Amygdala (tissue), 56 donors: Measurements from ENCODE around the gene MTARC2.
"Not testable (repeated sequence)": the region's sequence is repeated elsewhere in the genome, so short reads cannot be mapped to it uniquely, and the experiment has no call there.

Experiments
- DNase-seq, 56 donors: peaks; one replicate each; lab custom pipeline; 2025; lab: John Stamatoyannopoulos, UW

MTARC2 gene

DNA sequence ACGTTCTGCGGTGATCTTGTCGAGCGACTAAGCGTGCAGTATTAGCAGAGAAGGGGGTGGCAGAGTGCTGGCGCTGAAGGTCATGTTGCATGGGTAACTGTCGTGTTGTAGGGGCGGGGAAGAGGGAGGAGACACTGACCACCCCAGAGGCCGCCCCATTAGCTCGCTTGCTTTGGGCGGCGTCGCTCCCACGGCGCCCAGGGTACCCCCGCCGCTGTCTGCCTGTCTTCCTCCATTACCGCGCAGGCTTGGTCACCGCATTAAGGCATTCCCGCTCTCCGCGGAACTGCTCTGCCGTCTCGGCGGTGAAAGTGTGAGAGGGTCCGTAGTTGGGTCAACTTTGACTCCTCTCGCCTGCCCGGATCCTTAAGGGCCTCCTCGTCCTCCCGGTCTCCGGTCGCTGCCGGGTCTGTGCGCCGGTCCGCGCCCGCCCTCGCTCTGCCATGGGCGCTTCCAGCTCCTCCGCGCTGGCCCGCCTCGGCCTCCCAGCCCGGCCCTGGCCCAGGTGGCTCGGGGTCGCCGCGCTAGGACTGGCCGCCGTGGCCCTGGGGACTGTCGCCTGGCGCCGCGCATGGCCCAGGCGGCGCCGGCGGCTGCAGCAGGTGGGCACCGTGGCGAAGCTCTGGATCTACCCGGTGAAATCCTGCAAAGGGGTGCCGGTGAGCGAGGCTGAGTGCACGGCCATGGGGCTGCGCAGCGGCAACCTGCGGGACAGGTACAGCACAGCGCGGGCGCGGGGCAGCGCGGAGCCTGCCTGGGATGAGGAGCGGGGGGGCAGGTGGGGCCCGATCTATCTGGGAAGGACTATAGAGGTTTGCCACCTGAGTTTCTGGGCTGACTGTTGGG, at the start of gene MTARC2:
MTARC2 (plus strand) TSS at position 234 of the 846 bp plus-strand sequence; CDS start at position 444, 210 bp downstream.
- DNase-seq = peak in 47 of 56 donors; percentile 12 to 76 (median 39)

GRCh38 chr1:220698607-220699016, 49.5 kb upstream of the MTARC2 start:
- no peak for DNase-seq

- no peak for DNase-seq
Observed at GRCh38 chr1:220699044-220699443, 49.1 kb upstream of the MTARC2 start.

DNA sequence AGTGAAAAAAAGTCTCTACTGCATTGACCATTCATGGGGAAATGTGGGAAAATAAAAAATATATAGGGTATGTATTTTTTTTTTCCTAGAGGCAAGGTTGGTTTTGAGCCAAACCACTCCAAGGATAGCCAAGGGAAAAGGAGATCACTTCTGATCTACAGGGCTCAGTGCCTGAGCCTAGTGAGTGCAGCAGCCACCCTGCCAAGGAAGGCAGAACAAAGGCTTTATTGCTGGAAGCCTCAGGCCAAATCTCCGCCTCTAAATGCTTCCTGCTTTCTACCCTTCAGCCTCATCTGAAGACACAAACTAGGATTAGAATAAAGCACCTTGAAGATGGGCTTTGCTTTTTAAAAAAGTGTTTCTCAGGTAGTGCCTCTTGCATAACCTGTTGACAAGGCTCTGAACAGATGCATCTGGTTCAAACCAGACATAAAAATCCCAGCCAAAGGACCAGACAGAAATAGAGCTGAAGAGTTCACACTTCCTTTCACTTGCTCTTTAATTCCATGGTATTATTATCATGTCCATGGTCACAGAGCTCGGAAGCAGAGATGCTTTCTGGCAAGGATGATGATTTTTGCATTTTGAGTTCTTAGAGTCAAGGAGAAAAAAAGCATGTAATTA, 47.5 kb upstream of the MTARC2 start:
- DNase-seq = peak in 2 of 56 donors; percentile 3 to 13

DNA sequence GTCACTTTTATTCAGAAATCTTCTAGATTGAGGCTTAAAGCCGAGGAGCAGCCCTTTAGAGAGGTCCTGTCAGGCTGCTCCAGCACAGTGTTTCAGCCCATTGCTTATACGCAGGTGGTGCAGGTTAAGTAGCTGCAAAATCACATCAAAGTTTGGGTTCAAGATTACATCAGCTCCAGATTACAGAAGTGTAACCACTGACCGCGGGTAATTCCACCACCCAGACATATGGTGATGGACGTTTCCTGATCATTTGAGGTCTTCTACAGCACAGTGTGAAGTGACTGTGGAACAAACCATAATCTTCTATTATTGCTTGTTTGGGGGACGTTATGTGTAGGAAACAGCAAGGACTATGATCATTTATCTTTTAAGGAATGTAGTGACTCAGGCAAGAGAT, 46.1 kb upstream of the MTARC2 start:
- DNase-seq = no peak

GRCh38 chr1:220702733-220703270, 45.3 kb upstream of the MTARC2 start:
- no peak for DNase-seq

GRCh38 chr1:220703305-220703704, 44.8 kb upstream of the MTARC2 start:
- no peak for DNase-seq

GRCh38 chr1:220705782-220706181, 42.3 kb upstream of the MTARC2 start:
- no peak for DNase-seq

DNA sequence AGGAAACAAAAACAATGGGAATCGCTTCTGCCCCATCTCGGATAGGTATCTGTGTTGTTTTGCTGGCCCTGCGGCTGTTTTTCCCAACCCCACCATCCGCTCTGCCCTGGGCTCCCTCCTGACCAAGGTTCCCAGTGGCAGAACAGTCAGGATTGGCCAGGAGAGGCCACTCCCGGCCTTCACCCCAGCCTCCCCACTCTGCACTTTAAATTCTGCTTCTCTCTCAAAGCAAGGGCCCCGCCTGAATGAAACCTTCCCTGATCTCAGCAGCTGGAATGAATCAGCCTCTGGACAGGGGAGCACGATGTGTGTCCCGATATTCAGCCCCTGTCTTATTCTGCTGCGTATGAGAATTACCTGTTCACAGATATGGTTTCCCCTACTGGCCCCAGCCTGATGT, 41.6 kb upstream of the MTARC2 start:
- no peak for DNase-seq

- DNase-seq = no peak
Observed at GRCh38 chr1:220707160-220707559, 41.0 kb upstream of the MTARC2 start.

GRCh38 chr1:220708244-220708643, 39.9 kb upstream of the MTARC2 start:
- no peak for DNase-seq

- no peak for DNase-seq
Observed at GRCh38 chr1:220708936-220709801, 39.0 kb upstream of the MTARC2 start.

DNA sequence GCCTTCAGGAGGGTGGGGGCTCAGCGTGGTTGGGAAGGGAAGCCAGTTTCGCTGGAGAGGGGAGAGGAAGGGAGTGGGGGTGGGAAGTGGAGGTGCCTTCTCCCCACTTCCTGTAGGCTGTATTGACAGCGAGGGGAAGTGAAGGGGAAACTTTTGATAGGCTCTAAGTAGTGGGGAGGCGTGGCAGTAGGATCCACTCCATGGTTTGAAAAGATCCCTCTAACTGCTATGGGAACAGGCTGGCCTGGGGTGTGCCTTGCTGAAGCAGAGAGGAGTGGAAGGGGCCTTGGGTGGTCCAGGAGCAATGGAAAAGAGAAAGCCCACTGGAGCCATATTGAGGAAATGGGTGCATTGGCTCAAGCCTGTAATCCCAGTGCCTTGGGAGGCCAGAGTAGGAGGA, 37.8 kb upstream of the MTARC2 start:
- DNase-seq = no peak

DNA sequence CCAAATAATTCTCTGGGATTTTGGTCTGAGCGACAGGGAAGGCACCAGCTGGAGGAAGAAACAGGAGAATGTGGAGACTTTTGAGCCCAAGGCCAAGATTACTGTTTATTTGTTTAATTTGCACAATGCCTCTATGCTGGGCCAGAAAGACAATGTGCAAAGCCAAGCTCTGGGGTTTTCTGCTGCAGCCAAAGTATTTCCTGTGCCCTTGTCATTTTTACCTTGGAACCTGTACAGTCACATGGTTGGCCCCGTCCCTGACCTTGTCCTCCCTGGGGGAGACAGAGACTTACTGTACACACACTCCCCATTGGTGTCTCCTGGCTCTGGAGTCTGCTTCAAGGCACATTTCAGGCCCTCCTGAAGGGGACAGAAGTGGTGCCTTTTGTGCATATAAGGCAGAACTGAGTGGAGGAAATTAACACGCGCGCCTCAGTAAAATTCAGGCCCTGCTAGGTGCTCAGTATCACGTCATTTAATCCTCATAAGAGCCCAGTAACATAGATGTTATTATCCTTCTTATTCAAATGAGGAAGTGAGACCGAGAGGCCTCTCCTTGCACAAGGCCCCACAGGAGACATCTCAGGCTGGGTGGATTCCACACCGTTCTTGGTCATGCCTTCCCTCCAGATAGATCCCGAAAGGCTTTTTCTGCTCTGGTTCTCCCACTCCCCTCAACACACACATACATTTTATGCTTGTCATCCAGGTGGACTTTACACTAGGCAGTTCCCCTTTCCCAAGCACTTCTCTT, 36.9 kb upstream of the MTARC2 start:
- DNase-seq = no peak

- not testable (repeated sequence) for DNase-seq
Observed at GRCh38 chr1:220715986-220716385, 32.1 kb upstream of the MTARC2 start.

- no peak for DNase-seq
Observed at GRCh38 chr1:220717800-220718640, 30.1 kb upstream of the MTARC2 start.

DNA sequence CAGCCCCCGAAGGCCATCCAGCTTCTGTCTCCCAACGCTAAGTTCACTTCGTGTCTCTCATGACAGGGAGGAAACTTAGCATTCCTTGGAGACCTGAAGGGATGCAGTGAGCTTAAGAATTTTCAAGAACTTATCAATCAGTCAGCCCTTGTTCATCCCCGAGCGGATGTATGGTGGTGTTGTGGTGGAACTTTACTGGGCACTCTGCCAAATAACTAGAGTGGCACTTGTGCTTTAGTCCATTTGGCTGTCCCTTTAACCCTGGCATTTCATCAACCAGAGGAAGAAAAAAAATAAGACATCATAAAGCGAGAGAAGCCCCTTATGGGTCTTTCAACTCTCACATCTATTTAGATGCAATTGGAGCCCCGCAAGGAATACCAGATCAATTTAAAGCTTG, 26.9 kb upstream of the MTARC2 start:
- not testable (repeated sequence) for DNase-seq

DNA sequence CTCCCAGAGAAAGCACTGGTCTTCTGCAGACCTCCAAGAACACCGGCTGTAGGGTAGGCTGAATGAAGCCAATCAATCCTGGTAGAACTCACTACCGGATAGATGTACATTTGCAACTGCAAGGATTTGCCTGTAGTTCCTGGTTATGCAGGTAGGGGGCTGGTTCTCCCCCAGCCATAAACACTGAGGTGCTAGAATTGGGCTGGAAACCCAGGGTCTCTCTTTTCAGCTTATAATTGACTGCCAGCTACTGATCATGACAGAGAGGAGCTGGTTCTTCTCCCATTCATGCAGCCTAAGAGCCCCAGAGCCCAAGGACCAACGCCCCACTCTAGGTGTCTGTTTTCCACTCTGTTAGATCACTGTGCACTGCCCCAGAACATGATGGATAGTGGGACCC, 21.5 kb upstream of the MTARC2 start:
- no peak for DNase-seq

DNA sequence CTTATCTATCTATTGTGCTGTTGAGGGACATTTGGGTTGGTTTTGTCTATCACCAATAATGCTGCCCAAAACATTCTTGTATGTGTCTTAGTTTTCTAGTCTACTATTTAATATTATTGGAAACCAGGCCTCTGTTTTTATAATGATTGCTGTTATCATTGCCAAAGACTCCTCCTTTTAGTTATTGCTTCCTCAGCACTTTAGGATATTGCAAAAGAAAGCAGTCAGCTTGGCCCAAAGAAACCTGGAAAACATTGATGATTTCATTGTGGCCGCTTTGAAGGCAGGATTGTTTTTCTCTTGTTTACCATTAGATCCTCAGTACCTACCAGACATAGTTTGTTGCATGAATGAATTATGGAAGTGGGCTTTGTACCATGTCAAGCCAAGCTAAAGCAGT, 20.6 kb upstream of the MTARC2 start:
- no peak for DNase-seq
